GM23338 (cell line): ENCODE results near the gene CACNA2D4. TPM values are rescaled to one million over a fixed set of nuclear protein-coding genes. Genes with fewer than 3 reads are reported as not detected.

Source experiments
- ATAC-seq: fragments of 200-7000 bp; cut with Tn5 transposase; 3 replicates; pipeline ENCODE4 v1.9.1; 2020
- DNase-seq: peaks from one replicate; pipeline ENCODE4 v3.0.0-alpha.2; 2015; ENCODE audit warnings: low spot score
- H2AFZ ChIP-seq: fragments of 200-600 bp; sonication (generic); 2 replicates; pipeline ENCODE4 v1.8.0; 2016; ENCODE audit warnings: antibody characterized with exemption, mild to moderate bottlenecking, moderate library complexity
- H3F3A ChIP-seq: fragments of 200-600 bp; sonication (generic); replicated peaks from 2 replicates; pipeline ENCODE4 v1.8.0; 2017; ENCODE audit warnings: antibody characterized with exemption, mixed run types, low read depth
- H3K27ac ChIP-seq: fragments of 200-600 bp; sonication (generic); 2 replicates; pipeline ENCODE4 v1.6.1; 2016; ENCODE audit warnings: low read depth
- H3K27me3 ChIP-seq: fragments of 200-600 bp; sonication (generic); 2 replicates; pipeline ENCODE4 v1.8.0; 2016; ENCODE audit warnings: mild to moderate bottlenecking, mixed run types, moderate library complexity; ENCODE audit not compliant: insufficient read depth
- H3K36me3 ChIP-seq: fragments of 200-600 bp; sonication (generic); 2 replicates; pipeline ENCODE4 v1.8.0; 2016; ENCODE audit warnings: mild to moderate bottlenecking; ENCODE audit not compliant: insufficient read depth
- H3K4me1 ChIP-seq: fragments of 200-600 bp; sonication (generic); 2 replicates; pipeline ENCODE4 v1.8.0; 2016; ENCODE audit warnings: mild to moderate bottlenecking, moderate library complexity; ENCODE audit not compliant: insufficient read depth
- H3K4me2 ChIP-seq: fragments of 200-600 bp; sonication (generic); 2 replicates; pipeline ENCODE4 v1.7.1; 2017; ENCODE audit warnings: mixed run types
- H3K4me3 ChIP-seq: fragments of 200-600 bp; sonication (generic); 2 replicates; pipeline ENCODE4 v1.6.1; 2016; ENCODE audit warnings: mixed run types
- H3K79me2 ChIP-seq: fragments of 200-600 bp; sonication (generic); replicated peaks from 2 replicates; pipeline ENCODE4 v1.8.0; 2017; ENCODE audit warnings: mild to moderate bottlenecking; ENCODE audit not compliant: insufficient read depth
- H3K9me2 ChIP-seq: fragments of 200-600 bp; sonication (generic); 2 replicates; pipeline ENCODE4 v1.8.0; 2017; ENCODE audit not compliant: insufficient read depth
- H4K20me1 ChIP-seq: fragments of 200-600 bp; sonication (generic); replicated peaks from 2 replicates; pipeline ENCODE4 v1.8.0; 2017; ENCODE audit warnings: mild to moderate bottlenecking; ENCODE audit not compliant: insufficient read depth
- H3K27ac Mint-ChIP-seq: 2 replicates; pipeline ENCODE4 v1.8.0; 2020; ENCODE audit warnings: inconsistent platforms, mild to moderate bottlenecking, moderate library complexity, mixed read lengths
- H3K27me3 Mint-ChIP-seq: 3 replicates; pipeline ENCODE4 v1.8.0; 2022; ENCODE audit warnings: low read depth, mild to moderate bottlenecking, moderate library complexity, mixed read lengths, inconsistent platforms; ENCODE audit not compliant: insufficient read depth, poor library complexity
- H3K36me3 Mint-ChIP-seq: 3 replicates; pipeline ENCODE4 v1.8.0; 2021; ENCODE audit warnings: low read depth, mild to moderate bottlenecking, inconsistent platforms, moderate library complexity, mixed read lengths
- H3K4me1 Mint-ChIP-seq: 3 replicates; pipeline ENCODE4 v1.8.0; 2020; ENCODE audit warnings: mild to moderate bottlenecking, inconsistent platforms, mixed read lengths
- H3K4me3 Mint-ChIP-seq: 3 replicates; pipeline ENCODE4 v1.8.0; 2021; ENCODE audit warnings: moderate library complexity, mild to moderate bottlenecking, inconsistent platforms, mixed read lengths
- H3K9me3 Mint-ChIP-seq: 3 replicates; pipeline ENCODE4 v1.8.0; 2020; ENCODE audit warnings: moderate library complexity, mild to moderate bottlenecking, inconsistent platforms, mixed read lengths
- CREB1 ChIP-seq: fragments of 250-450 bp; sonication (Bioruptor Pico); IDR thresholded peaks from 2 replicates; pipeline ENCODE4 v1.5.0; 2020; ENCODE audit warnings: low read depth, mild to moderate bottlenecking, moderate library complexity
- EZH2 ChIP-seq: fragments of 200-600 bp; sonication (generic); IDR thresholded peaks from one replicate; pipeline ENCODE4 v1.8.0; 2017; ENCODE audit warnings: antibody characterized with exemption, mild to moderate bottlenecking, low read depth; ENCODE audit not compliant: unreplicated experiment
- EZH2phosphoT487 ChIP-seq: fragments of 200-600 bp; sonication (generic); IDR thresholded peaks from one replicate; pipeline ENCODE4 v1.8.1; 2018; ENCODE audit warnings: antibody characterized with exemption; ENCODE audit not compliant: unreplicated experiment
- JUNB ChIP-seq: IDR thresholded peaks from one replicate; pipeline ENCODE4 v1.6.1; 2016; ENCODE audit warnings: antibody characterized with exemption; ENCODE audit not compliant: unreplicated experiment
- NANOG ChIP-seq: IDR thresholded peaks from 2 replicates; pipeline ENCODE4 v1.6.1; 2016; ENCODE audit warnings: antibody characterized with exemption, borderline replicate concordance
- POLR2AphosphoS5 ChIP-seq: IDR thresholded peaks from 2 replicates; pipeline ENCODE4 v1.6.1; 2016; ENCODE audit warnings: antibody characterized with exemption, low read depth
- STAT1 ChIP-seq: IDR thresholded peaks from one replicate; pipeline ENCODE4 v1.6.1; 2016; ENCODE audit warnings: antibody characterized with exemption; ENCODE audit not compliant: unreplicated experiment
- ZNF114 ChIP-seq: fragments of 250-450 bp; sonication (Bioruptor Pico); IDR thresholded peaks from 2 replicates; pipeline ENCODE4 v1.5.0; 2020; ENCODE audit warnings: mild to moderate bottlenecking, moderate library complexity
- ZNF331 ChIP-seq: fragments of 250-450 bp; sonication (Bioruptor Pico); IDR thresholded peaks from 2 replicates; pipeline ENCODE4 v1.5.0; 2020; ENCODE audit warnings: low read depth, mild to moderate bottlenecking, moderate library complexity
- polyA plus RNA-seq: library from polyadenylated mRNA; unstranded; fragments of >200 nt; fragmentation: Nextera tagmentation; extraction: Ambion mirVana; gene quantifications from 2 replicates; pipeline ENCODE4 v1.2.1, GENCODE V29; 2016
- total RNA-seq: library from RNA; depleted of rRNA; stranded (reverse); fragments of >200 nt; shearing (Covaris generic); gene quantifications from 2 replicates; pipeline ENCODE4 v1.2.3, GENCODE V29; 2014
- TF ChIP-seq, protein P1 (sequence below), 2 experiments: fragments of 200-600 bp in 1 of 2; sonication (generic) in 1 of 2; conservative IDR thresholded peaks; 2 replicates each; pipeline versions ENCODE4 v1.5.1 to v1.6.1; 2016 to 2017; ENCODE audit warnings: antibody characterized with exemption in 2 of 2, low read depth in 2 of 2, mild to moderate bottlenecking in 2 of 2, moderate library complexity in 1 of 2
- TF ChIP-seq, protein P2 (sequence below): IDR thresholded peaks from 2 replicates; pipeline ENCODE4 v1.6.1; 2016; ENCODE audit warnings: antibody characterized with exemption
- TF ChIP-seq, protein P3 (sequence below): fragments of 250-450 bp; sonication (Bioruptor Pico); IDR thresholded peaks from 2 replicates; pipeline ENCODE4 v1.5.0; 2020; ENCODE audit warnings: mild to moderate bottlenecking, moderate library complexity
- TF ChIP-seq, protein P4 (sequence below): IDR thresholded peaks from one replicate; pipeline ENCODE4 v1.6.1; 2018; ENCODE audit warnings: antibody characterized with exemption; ENCODE audit not compliant: unreplicated experiment

Gene CACNA2D4
- total and polyA plus RNA-seq, 2 experiments from 2014 or later, result 0.07 to 0.24 TPM

DNA sequence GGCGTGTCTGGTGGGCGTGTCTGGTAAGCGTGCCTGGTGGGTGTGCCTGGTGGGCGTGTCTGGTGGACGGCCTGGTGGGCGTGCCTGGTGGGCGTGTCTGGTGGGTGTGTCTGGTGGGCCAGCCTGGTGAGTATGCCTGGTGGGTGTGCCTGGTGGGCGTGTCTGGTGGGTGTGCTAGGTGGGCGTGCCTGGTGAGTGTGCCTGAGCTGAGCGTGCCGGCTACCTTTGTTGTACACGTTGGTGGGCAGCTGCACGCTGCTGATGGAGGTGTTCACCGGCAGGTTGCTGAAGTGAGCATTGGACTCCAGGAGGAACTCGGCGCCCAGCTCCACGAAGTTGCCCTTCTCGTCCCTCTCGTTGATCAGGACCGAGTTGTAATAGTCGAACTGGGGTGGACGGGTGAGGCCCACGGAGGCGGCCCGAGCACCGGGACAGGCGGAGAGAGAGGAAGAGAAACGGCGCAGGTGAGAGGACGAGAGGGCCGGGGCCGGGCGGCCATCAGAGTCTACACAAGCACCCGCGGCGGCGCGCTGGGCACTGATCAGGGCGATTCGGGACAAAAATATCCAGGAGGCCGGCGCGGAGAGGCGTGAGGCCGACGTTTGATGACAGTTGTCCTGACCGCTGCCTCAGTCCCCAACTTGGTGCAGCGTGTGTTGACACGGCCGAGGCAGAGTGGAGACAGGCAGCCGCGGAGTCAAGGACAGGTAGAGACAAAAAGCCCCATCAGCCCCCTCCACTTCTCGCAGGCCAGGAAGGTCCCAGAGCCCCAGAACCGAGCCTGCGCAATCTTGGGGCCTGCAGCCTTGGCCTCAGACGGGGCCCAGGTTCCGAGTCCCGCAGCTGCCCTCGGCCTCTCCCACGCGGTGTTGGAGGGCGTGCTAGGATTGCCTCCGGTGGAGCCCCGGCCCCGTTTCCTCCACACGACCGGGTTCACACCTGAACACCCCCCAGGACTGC is 10.5 kb downstream of the CACNA2D4 start:
- no peaks in the 10 kb centered on the region for H3K4me1 ChIP-seq
- DNase-seq (no peak), ATAC-seq (no peak; the same call in 2 of the 3 replicates)
- H3K9me2 ChIP-seq, result no peaks in the 10 kb centered on the region
- H2AFZ ChIP-seq, result no peak overlapping the region
- TF ChIP-seq, protein P1, sequence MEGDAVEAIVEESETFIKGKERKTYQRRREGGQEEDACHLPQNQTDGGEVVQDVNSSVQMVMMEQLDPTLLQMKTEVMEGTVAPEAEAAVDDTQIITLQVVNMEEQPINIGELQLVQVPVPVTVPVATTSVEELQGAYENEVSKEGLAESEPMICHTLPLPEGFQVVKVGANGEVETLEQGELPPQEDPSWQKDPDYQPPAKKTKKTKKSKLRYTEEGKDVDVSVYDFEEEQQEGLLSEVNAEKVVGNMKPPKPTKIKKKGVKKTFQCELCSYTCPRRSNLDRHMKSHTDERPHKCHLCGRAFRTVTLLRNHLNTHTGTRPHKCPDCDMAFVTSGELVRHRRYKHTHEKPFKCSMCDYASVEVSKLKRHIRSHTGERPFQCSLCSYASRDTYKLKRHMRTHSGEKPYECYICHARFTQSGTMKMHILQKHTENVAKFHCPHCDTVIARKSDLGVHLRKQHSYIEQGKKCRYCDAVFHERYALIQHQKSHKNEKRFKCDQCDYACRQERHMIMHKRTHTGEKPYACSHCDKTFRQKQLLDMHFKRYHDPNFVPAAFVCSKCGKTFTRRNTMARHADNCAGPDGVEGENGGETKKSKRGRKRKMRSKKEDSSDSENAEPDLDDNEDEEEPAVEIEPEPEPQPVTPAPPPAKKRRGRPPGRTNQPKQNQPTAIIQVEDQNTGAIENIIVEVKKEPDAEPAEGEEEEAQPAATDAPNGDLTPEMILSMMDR (conservative IDR thresholded peaks at IDR 0.05; ENCODE audit: low read depth in 2 of 2), result no peak
- TF ChIP-seq, protein P2, sequence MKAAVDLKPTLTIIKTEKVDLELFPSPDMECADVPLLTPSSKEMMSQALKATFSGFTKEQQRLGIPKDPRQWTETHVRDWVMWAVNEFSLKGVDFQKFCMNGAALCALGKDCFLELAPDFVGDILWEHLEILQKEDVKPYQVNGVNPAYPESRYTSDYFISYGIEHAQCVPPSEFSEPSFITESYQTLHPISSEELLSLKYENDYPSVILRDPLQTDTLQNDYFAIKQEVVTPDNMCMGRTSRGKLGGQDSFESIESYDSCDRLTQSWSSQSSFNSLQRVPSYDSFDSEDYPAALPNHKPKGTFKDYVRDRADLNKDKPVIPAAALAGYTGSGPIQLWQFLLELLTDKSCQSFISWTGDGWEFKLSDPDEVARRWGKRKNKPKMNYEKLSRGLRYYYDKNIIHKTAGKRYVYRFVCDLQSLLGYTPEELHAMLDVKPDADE, result no peak
- TF ChIP-seq EZH2phosphoT487, result no peak
- no peak for TF ChIP-seq JUNB
- TF ChIP-seq ZNF331 (CRISPR knock-in tag), result no peak
- TF ChIP-seq, protein P3, sequence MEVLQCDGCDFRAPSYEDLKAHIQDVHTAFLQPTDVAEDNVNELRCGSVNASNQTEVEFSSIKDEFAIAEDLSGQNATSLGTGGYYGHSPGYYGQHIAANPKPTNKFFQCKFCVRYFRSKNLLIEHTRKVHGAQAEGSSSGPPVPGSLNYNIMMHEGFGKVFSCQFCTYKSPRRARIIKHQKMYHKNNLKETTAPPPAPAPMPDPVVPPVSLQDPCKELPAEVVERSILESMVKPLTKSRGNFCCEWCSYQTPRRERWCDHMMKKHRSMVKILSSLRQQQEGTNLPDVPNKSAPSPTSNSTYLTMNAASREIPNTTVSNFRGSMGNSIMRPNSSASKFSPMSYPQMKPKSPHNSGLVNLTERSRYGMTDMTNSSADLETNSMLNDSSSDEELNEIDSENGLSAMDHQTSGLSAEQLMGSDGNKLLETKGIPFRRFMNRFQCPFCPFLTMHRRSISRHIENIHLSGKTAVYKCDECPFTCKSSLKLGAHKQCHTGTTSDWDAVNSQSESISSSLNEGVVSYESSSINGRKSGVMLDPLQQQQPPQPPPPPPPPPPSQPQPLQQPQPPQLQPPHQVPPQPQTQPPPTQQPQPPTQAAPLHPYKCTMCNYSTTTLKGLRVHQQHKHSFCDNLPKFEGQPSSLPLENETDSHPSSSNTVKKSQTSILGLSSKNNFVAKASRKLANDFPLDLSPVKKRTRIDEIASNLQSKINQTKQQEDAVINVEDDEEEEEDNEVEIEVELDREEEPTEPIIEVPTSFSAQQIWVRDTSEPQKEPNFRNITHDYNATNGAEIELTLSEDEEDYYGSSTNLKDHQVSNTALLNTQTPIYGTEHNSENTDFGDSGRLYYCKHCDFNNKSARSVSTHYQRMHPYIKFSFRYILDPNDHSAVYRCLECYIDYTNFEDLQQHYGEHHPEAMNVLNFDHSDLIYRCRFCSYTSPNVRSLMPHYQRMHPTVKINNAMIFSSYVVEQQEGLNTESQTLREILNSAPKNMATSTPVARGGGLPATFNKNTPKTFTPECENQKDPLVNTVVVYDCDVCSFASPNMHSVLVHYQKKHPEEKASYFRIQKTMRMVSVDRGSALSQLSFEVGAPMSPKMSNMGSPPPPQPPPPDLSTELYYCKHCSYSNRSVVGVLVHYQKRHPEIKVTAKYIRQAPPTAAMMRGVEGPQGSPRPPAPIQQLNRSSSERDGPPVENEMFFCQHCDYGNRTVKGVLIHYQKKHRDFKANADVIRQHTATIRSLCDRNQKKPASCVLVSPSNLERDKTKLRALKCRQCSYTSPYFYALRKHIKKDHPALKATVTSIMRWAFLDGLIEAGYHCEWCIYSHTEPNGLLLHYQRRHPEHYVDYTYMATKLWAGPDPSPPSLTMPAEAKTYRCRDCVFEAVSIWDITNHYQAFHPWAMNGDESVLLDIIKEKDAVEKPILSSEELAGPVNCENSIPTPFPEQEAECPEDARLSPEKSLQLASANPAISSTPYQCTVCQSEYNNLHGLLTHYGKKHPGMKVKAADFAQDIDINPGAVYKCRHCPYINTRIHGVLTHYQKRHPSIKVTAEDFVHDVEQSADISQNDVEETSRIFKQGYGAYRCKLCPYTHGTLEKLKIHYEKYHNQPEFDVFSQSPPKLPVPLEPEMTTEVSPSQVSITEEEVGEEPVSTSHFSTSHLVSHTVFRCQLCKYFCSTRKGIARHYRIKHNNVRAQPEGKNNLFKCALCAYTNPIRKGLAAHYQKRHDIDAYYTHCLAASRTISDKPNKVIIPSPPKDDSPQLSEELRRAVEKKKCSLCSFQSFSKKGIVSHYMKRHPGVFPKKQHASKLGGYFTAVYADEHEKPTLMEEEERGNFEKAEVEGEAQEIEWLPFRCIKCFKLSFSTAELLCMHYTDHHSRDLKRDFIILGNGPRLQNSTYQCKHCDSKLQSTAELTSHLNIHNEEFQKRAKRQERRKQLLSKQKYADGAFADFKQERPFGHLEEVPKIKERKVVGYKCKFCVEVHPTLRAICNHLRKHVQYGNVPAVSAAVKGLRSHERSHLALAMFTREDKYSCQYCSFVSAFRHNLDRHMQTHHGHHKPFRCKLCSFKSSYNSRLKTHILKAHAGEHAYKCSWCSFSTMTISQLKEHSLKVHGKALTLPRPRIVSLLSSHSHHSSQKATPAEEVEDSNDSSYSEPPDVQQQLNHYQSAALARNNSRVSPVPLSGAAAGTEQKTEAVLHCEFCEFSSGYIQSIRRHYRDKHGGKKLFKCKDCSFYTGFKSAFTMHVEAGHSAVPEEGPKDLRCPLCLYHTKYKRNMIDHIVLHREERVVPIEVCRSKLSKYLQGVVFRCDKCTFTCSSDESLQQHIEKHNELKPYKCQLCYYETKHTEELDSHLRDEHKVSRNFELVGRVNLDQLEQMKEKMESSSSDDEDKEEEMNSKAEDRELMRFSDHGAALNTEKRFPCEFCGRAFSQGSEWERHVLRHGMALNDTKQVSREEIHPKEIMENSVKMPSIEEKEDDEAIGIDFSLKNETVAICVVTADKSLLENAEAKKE (CRISPR knock-in tag), result no peak
- TF ChIP-seq NANOG, result no peak
- no peak for TF ChIP-seq STAT1
- TF ChIP-seq EZH2, result no peak
- TF ChIP-seq, protein P4, sequence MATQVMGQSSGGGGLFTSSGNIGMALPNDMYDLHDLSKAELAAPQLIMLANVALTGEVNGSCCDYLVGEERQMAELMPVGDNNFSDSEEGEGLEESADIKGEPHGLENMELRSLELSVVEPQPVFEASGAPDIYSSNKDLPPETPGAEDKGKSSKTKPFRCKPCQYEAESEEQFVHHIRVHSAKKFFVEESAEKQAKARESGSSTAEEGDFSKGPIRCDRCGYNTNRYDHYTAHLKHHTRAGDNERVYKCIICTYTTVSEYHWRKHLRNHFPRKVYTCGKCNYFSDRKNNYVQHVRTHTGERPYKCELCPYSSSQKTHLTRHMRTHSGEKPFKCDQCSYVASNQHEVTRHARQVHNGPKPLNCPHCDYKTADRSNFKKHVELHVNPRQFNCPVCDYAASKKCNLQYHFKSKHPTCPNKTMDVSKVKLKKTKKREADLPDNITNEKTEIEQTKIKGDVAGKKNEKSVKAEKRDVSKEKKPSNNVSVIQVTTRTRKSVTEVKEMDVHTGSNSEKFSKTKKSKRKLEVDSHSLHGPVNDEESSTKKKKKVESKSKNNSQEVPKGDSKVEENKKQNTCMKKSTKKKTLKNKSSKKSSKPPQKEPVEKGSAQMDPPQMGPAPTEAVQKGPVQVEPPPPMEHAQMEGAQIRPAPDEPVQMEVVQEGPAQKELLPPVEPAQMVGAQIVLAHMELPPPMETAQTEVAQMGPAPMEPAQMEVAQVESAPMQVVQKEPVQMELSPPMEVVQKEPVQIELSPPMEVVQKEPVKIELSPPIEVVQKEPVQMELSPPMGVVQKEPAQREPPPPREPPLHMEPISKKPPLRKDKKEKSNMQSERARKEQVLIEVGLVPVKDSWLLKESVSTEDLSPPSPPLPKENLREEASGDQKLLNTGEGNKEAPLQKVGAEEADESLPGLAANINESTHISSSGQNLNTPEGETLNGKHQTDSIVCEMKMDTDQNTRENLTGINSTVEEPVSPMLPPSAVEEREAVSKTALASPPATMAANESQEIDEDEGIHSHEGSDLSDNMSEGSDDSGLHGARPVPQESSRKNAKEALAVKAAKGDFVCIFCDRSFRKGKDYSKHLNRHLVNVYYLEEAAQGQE, result no peak
- TF ChIP-seq ZNF114 (CRISPR knock-in tag), result no peak
- no peak for TF ChIP-seq CREB1 (CRISPR knock-in tag)
- no peak for TF ChIP-seq POLR2AphosphoS5
- no peak overlapping the region for H3K4me2 ChIP-seq
- Mint-ChIP-seq H3K36me3 (no peaks in the 10 kb centered on the region), H3K4me3 (no peak overlapping the region), H3K27ac (no peak overlapping the region), H3K9me3 (peaks cover 18% of the 10 kb centered on the region; the same call in 2 of the 3 replicates), H3K4me1 (0 out of 3 replicates have a peak, but pooled peaks cover 2% of the 10 kb centered on the region), H3K27me3 (peaks cover 5% of the 10 kb centered on the region)
- H3K27ac ChIP-seq, result no peak overlapping the region
- H3K4me3 ChIP-seq, result no peak overlapping the region
- H4K20me1 ChIP-seq, result no peaks in the 10 kb centered on the region
- H3F3A ChIP-seq, result no peaks in the 10 kb centered on the region
- no peaks in the 10 kb centered on the region for H3K79me2 ChIP-seq
- no peaks in the 10 kb centered on the region for H3K36me3 ChIP-seq
- H3K27me3 ChIP-seq, result no peaks in the 10 kb centered on the region
